Measurements from ENCODE around the gene SH3PXD2A. TPM values are rescaled to one million over a fixed set of nuclear protein-coding genes. Genes with fewer than 3 reads are reported as not detected.

The SH3PXD2A gene
- polyA plus RNA-seq, 1 donor, result 32.0 TPM

DNA sequence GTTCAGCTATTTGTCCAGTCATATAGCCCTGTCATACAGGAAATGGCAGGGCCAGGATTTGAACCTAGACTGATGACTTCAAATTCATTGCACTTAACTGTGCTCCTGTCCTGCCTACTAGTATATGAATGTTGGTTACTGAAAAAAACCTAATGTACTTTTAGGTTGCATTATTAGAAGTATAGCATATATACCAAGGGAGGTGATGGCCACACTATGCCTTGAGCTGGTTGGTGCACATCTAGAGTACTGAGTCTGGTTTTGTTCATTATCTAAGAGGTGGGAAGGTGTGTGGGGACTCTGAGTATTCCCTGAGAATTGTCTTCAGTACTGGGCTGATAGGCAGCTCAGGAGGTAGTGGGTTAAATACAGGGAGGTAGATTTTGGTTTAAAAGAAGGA, 273.9 kb downstream of the SH3PXD2A start:
- DNase-seq, result no peak

DNA sequence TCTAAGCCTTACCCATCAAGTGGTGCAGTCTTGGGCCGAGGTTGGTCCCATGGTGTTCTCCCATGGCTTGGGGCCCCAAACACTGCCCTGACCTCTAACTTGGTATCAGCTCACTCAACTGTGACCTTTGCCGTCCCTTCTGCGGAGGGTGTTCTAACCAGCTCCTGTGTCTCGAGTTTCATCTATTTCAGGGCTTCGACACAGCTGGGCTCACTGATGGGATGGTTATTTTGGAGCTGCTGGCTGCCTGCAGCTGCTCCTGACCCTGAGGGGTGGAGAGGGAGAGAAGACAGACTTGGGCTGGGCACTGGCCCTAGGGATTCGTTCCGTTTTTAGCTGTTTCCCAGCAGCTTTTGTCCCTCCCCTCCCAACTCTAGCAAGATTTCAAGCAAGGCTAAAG, 274.9 kb downstream of the SH3PXD2A start:
- no peak for DNase-seq

DNA sequence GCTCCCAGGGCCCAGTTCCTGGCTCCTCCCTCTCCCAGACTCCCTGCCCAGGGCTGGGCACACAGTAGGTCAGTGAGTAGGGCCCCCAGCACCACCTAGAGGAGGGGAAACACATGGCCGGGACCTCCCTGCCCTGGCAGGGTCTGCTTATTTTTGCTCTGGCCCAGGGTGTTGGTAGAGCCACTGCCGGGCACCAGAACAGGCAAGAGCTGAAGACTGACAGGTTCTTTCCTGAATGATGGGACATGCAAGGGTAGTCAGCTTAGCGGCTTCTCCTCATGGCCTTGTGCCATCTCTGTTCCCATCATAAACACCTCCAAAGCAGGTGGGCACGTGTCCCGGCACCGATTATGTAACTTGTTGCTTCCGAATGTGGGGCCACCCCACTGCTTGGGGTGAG, 275.4 kb downstream of the SH3PXD2A start:
- no peak for DNase-seq

DNA sequence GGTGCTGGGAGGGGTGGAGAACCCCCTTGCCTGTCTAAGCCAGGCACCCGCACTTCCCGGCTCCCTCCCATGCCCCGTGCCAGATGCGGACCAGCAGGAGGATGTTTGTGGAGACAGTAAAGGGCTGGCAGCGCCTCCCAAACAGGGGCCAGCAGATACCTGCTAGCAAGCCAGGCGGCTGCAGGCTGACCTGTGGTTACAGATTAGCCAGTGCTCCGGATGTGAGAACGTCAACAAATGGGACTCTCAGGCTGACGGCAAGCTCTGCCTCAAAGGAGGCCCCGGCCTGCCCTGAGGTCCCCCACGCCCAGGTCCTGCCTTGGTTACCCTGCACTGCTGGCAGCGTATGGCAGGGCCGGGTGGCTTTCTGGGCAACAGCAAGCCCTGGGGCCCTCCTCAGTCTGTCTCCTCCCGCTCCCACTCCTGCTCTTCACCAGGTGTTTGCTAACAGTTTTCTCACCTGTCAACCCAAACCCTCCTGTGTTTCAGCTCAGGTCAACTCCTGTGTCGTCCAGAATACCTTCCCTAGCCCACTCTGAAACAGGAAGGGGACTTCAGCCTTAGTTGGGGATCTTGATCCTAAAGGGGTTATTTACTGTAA, 276.5 kb downstream of the SH3PXD2A start:
- no peak for DNase-seq

DNA sequence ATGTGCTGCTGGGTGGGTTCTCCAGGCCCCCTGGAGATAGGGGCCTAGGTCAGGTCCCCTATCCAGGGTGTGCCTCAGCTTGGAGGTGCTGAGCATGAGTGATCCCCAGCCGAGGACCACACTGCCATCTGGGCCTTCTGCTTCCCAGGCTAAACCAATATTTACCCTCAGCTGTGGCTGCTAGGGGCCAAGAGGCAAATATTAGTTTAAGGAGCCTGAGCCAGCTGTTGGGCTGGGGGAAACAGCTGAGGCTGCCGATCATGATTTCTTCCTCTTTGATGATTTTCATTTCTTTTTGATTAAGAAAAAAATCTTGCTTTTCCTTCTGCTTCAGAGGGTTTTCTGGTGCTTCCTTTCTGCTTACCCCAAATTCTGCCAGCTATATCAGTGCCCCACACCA, 278.5 kb downstream of the SH3PXD2A start:
- DNase-seq, result no peak

DNA sequence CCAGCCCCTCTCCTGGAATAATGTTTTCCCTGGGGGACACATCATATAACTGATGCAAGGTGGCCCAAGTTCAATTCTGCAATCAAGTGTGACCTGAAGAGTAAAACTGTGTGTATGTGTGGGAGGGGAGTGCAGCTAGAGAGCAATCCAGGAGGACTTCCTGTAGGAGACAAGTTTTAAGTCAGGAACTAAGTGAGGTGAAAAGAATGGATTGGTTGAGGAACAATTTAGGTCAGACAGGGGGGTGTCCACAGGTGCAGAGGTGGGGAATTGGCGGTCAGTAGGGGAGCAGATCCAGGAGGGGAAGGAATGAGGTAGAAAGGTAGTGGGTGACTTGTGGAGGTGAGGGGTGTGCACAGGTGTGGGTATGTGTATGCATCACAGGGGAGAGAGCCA, 279.3 kb downstream of the SH3PXD2A start:
- no peak for DNase-seq

DNA sequence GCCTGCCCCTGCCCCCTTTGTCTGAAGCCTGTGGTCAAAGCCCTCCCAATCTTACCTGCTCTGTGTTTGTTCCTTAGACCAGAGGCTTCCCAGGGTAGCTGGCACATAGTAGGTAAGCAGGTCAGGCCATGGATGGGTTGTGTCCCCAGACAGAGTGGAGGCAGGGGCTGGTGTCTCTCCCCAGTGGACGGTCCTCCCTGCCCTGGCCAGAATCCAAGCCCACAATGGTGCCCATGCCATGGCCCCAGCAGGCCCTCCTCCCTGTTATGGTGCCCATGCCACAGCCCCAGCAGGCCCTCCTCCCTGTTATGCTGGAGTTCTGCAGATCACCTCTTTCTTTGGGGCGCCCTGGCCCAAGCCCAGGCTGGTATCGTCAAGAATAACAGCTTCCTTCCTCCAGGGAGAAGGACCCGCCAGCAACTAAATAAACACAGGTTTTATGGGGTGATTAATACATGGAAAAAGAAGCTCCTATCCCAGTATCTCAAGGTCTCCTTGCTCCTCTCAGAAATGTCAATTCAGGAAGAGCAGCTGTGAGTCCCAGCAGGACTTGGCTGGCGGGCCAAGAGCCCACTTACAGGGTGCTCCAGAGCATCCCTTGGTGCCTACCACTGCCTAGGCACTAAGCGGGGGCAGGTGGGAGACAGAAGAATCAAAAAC, 279.8 kb downstream of the SH3PXD2A start:
- no peak for DNase-seq

DNA sequence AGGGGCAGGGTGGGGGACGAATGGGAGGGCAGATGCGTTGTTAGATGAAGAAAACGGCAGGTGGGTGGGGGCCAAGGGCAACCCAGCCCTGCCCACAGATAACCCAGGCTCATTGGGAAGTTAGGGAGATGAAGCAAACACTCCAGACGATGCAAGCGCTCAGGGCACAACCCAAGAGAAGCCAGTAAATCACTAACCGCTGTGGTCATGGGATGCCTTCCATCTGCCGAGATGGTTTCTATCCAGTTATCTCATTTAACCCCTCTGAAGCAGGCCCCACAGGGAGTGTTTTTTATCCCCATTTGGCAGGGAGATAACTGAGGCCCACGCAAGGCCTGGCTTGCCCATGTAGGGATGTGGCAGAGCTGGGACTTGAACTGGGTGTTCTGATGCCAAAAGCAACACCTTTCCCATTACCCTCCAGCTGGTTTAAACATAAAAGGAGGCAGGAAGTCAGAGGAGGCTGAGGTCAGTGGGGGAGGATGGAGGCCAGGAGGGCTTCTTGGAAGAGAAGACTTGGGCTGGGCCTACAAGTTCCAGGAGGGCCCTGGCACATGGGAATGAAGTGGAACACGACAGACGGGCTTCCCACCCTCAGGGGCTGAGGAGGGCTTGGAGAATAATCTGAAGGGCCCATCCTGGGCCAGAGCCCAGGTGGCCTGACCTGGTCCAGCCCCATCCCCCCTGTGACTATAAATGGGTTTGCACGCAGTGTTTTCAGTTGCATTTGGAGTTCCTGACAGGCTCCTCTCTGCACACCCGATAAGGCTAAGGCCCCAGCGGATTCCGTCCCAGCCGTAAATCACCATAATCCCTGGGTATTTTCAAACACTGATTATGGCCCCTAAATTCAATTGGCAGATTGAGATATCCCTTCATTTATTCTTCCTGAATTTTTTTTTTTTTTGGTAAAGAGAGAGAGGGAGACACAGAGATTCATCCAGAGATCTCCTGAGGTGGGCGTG, 281.0 kb downstream of the SH3PXD2A start:
- no peak for DNase-seq

DNA sequence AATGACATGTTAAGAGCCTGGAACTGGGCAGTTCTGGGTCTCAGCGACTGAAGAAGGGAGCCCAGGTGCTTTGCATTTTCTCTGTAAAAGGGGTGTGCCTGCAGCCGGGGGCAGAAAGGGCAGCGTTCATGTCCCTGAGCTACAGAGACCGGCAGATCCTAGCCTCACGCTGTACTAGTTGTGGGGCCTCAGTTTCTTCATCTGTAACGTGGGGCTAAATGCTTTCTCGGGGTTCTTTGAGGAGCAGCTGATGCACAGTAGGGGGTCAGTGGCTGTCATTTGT, 282.2 kb downstream of the SH3PXD2A start:
- DNase-seq, result no peak

DNA sequence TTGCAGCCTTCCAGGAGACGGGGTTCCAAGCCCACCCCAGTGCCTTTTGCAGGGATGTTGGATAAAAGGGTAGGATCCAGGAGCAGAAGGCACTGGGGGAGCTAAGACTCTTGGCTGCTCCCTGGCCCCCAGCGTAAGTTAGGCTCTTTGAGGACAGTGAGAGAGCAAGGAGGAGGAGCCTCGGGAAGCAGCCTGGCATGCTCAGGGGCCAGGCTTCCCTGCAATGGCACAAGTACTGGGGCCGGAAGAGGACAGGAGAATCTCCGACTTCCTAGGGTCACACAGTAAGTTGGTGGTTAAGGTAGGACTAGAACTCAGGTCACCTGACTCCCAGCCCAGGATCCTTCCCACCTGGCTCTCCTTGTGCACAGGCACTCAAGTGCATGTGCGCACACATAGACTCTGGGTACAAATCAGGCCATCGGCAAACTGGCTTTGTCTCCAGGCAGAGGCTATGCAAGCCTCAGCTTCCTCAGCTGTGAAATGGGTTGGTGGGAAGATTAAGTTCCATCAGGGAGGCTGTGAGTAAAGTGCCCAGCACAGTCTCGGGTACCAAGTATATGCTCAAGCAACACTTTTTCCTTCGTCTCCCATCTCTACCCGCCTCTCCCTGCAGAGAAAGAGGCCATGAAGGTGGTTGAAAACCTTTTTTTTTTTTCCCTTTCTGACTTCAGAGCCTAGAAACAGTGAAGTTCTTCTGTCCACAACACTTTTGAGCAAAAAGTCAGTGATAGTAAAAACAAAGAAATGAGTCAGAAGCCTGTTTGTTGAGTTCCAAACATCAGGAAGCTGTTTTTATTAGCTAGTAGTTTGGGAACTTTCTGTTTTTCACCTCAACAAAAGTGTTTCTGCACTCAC, 282.8 kb downstream of the SH3PXD2A start:
- DNase-seq, result no peak

DNA sequence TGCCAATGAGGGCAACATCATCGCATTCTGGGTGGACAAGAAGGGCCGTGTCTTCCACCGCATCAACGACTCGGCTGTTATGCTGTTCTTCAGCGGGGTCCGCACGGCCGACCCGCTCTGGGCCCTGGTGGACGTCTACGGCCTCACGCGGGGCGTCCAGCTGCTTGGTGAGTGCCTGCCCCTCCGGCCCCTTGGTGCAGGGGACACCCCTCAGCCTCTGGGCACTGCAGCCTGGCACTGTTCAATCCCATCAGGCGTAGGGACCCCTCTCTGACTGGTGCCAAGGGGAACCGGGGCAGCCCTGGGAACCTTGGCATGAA, 283.8 kb downstream of the SH3PXD2A start:
- DNase-seq, result no peak

DNA sequence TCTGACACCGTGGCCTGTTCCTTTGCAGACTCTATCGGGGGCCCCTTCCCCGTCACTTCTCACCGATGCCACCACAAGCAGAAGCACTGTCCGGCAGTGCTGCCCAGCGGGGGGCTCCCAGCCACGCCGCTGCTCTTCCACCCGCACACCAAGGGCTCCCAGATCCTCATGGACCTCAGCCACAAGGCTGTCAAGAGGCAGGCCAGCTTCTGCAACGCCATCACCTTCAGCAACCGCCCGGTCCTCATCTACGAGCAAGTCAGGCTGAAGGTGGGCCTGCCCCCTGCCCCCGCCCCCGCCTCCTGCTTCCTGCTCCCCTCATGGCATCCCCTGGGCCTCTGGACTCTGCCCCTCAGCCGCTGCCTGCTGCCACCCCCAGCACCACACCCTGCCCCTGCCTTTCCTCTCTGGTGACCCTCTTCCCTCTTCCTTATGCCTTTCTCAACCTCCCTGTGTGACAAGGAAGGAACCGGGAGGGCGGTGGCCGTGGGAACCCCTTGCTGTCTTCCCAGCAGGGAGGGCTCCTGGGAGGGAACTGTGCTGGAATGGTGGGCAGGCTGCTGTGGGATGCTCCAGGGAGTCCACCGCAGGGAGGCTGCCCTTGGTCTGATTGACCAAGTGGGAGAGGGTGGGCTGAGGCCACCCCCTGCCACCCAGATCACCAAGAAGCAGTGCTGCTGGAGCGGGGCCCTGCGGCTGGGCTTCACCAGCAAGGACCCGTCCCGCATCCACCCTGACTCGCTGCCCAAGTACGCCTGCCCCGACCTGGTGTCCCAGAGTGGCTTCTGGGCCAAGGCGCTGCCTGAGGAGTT, 284.3 kb downstream of the SH3PXD2A start:
- DNase-seq, result no peak

DNA sequence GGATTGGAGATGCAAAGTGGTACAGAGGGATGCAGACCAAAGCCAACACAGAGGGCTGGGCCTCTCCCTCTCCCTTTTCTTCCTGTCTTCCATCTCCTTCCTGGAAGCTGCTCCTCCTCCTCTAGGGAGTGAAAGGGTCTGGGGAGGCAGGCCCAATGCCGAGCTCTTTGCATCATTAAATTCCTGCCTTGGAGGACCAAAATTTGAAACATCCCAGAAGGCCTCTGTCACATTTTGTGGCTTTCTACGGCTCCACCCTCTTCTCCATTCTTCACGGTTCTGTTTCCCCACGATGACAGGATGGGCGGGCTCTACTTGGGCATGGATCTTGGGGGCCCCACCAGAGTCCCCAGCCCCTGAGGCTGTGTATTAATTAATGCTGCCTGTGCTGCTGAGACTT, 285.5 kb downstream of the SH3PXD2A start:
- no peak for DNase-seq

DNA sequence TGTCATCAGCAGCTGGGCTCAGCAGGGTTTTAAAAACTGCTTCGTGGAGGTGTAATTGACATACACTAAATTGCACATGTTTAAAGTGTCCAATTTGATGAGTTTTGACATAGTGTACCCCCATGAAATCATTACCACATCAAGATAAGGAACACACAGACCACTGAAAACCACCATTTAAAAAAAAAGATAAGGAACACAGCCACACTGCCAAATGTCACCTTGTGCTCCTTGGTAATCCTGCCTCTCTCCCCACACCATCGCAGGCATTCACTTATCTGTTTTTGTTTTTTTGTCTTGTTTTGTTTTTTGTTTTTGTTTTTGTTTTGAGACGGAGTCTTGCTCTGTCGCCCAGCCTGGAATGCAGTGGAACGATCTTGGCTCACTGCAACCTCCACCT, 286.9 kb downstream of the SH3PXD2A start:
- no peak for DNase-seq

DNA sequence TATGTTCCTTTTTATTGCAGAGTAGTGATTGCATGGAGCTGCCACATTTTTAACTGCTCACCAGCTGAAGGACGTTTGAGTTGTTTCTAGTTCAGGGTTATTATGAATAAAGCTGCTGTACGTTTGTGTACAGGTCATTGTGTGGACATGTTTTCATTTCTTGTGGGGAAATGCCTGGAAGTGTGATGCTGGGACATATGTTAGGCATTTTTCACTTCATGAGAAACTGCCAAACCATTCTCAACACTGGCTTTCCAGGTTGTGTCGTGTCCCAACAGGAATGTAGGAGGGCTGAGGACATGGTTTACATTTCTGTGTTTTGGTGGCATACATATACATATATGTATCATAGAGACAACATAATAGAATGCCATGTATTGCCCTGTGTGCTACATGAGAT, 288.8 kb downstream of the SH3PXD2A start:
- DNase-seq, result no peak

DNA sequence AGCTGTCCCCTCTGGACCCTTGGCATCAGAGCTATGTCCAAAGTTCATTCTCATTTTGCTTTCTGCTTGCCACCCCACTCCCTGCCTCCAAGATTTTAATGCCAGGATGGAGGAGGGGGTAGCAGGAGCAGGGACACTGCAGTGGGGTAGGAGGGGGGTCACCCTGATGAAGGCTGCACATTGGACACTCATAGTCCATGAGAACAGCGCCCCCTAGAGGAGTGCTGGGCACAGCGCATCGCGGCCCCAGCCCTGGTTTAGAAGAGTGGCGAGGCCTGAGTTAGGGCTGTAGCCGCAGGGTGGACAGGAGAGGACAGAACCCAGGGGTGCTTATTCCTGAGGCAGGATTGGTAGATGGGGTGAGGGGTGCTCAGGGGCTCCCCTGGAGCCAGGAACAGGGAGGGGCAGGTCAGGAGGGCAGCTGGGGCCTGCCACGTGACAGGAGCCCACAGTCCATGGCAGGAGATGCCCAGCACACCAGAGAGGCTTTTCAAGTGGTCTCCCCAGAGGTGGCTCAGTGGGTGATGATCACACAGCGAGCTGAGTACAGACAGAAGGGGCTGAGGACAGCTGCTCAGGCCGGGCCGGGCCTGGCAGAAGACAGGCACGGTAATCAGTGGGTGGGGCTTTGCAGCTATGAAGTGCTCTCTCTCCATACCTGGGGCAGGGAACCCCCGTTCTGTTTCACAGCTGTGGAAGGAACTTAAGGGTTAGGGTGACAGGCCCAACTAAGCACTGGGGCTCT, 290.4 kb downstream of the SH3PXD2A start:
- no peak for DNase-seq

DNA sequence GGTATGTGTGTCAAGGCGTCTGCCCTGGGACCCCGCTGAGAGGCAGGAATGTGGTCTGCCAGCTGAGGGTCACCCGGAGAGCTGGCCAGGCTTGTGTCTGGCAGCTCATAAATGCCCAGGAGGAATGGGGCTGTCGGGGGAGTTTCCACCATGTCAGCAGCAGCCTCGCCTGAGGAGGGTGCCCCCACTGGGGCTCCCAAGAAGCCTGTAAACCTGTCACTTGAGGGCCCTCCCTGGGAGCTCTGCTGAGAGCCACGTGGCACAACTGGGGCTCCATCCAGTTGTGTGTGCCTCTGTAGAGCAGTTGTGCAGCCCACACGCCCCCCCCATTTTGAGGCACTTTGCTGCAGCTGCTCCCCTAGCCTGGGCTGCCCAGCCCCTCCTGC, 291.3 kb downstream of the SH3PXD2A start:
- no peak for DNase-seq

DNA sequence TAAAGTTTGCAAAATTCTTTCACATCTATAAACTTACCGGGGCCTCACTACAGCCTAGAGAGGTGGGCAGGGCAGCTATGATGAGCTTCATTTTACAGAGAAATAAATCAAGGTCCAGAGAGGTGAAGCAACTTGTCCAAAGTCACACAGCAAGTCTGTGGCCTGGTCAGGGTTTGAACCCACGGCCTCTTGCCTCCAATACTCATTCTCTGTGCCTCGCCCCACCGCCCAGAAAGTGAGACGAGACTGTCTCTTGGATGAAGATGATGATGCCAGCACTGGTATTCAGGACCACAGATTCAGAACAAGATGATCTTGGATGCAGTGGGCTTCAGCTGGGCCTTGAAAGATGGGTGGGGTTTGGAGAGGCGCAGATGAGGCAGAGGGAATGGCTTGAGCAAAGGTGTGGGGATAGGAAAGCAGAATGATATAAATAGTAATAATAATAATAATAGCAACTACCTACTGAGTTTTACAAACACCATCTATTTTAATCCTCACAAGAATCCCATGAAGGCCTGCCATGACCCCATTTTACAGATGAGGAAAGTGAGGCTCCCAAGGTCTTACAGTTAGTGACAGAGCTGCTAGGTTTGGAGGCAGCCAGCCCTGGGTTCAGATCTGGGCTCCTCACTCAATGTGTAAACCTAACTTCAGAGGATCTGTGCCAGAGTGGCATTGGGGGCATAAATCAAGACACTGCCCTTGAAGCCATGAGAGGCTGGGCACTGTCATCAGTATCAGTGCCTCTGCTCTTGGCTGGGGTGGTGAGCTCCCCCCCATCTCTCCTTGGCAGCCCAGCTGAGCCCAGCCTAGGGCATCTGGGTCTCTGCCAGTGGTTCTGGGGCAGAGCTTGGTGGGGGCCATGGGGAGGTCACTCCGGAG, 291.9 kb downstream of the SH3PXD2A start:
- DNase-seq, result no peak

DNA sequence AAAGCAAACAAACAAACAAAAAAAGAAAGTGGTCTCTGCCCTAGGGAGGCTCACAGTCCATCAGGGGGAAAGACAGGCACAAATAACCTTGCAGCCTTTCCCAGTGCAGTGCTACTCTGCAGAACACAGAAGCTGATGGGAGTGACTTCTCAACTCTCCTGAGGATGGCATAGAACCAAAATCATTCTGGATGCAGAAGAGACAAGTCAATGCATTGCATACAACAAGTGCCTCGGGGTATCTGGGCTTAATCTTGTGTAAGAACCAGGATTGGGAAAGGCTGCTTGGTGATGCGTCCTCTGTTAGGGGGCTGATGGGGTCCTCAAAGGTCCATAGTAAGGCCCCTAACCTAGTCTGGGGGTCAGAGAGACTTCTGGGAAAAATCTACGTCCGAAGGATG, 293.0 kb downstream of the SH3PXD2A start:
- DNase-seq, result no peak

DNA sequence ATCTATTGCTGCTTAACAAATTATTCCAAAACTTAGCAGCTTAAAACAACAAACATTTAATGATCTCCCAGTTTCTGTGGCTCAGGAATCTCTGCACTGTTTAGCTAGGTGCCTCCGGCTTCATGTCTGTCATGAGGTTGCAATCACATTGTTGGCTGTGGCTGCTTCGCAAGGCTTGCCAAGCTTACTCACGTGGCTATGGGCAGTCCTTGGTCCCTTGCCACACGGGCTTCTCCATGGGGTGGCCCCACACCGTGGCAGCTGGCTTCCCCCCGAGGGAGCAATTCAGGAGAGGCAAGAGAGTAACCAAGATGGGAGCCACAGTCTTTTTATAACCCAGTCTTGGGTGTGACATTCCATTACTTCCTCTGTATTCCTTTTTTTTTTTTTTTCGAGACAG, 294.5 kb downstream of the SH3PXD2A start:
- DNase-seq, result no peak
